NCI-H1694 treated with DMSO at 0.1 percent for 48 hours (cell line): Measurements from ENCODE around the gene DCST1.
"Not testable (repeated sequence)": the region's sequence is repeated elsewhere in the genome, so short reads cannot be mapped to it uniquely, and the experiment has no call there.

ENCODE experiments used
- DNase-seq: peaks from one replicate; lab custom pipeline; 2025; lab: John Stamatoyannopoulos, UW

Gene DCST1

GRCh38 chr1:155033524-155033923 lies at the start of gene DCST1, which contains the start of gene DCST2:
Gene DCST1 (plus strand): TSS chr1:155033824. CDS start chr1:155034037, 213 bp downstream.
Gene DCST2 (minus strand): TSS chr1:155033781. CDS start chr1:155033701, 80 bp downstream.
- DNase-seq, result no peak

GRCh38 chr1:154986736-154987135 lies 46.9 kb upstream of the DCST1 start:
- not testable (repeated sequence) for DNase-seq

GRCh38 chr1:154987326-154987725 lies 46.3 kb upstream of the DCST1 start:
- no peak for DNase-seq

GRCh38 chr1:154988058-154988954 lies 45.3 kb upstream of the DCST1 start:
- DNase-seq, result no peak

- no peak for DNase-seq
These were observed 44.3 kb upstream of the DCST1 start for GRCh38 chr1:154989195-154989860.

- DNase-seq, result no peak
These were observed 43.3 kb upstream of the DCST1 start for GRCh38 chr1:154990276-154990675.

- DNase-seq, result peak; percentile 43
These were observed 40.7 kb upstream of the DCST1 start for GRCh38 chr1:154992721-154993571.

GRCh38 chr1:154993572-154994268 lies 39.9 kb upstream of the DCST1 start, which contains the start of gene LENEP:
Gene LENEP (plus strand): TSS chr1:154993586. CDS start chr1:154993608, 22 bp downstream.
- DNase-seq, result no peak

- no peak for DNase-seq
These were observed 39.4 kb upstream of the DCST1 start for GRCh38 chr1:154994269-154994587.

GRCh38 chr1:154994591-154994990 lies 39.0 kb upstream of the DCST1 start:
- no peak for DNase-seq

GRCh38 chr1:154995301-154995983 lies 38.2 kb upstream of the DCST1 start:
- peak; percentile 46 for DNase-seq

GRCh38 chr1:154996966-154997701 lies 36.5 kb upstream of the DCST1 start:
- DNase-seq, result no peak

- no peak for DNase-seq
These were observed 35.3 kb upstream of the DCST1 start for GRCh38 chr1:154998201-154998780.

GRCh38 chr1:154998818-154999570 lies 34.6 kb upstream of the DCST1 start:
- DNase-seq, result peak; percentile 93

- peak; percentile 57 for DNase-seq
These were observed 33.8 kb upstream of the DCST1 start for GRCh38 chr1:154999571-155000410.

GRCh38 chr1:155000411-155000725 lies 33.3 kb upstream of the DCST1 start:
- DNase-seq, result peak; percentile 88

GRCh38 chr1:155000726-155001424 lies 32.7 kb upstream of the DCST1 start:
- DNase-seq, result peak; percentile 91

GRCh38 chr1:155001425-155001674 lies 32.3 kb upstream of the DCST1 start:
- peak; percentile 82 for DNase-seq
